ENCODE results near the gene TAF8.

- TF ChIP-seq L3MBTL2 (conservative IDR thresholded peaks at IDR 0.05), result no peak
- no peak for TF ChIP-seq BHLHE40 (IDR thresholded peaks at IDR 0.05; ENCODE audit: borderline replicate concordance)
- no peak for TF ChIP-seq SUZ12 (IDR thresholded peaks at IDR 0.05)
- no peak for TF ChIP-seq TARDBP (IDR thresholded peaks at IDR 0.05)
- TF ChIP-seq SP1 (IDR thresholded peaks at IDR 0.05), result no peak
- TF ChIP-seq LEF1 (IDR thresholded peaks at IDR 0.05; ENCODE audit: borderline replicate concordance), result no peak
- no peak for TF ChIP-seq PKNOX1 (IDR thresholded peaks at IDR 0.05)
- no peak for TF ChIP-seq NFRKB (IDR thresholded peaks at IDR 0.05)
- no peak for TF ChIP-seq ARNT (IDR thresholded peaks at IDR 0.05)
These were observed 29.7 kb downstream of the TAF8 start for GRCh38 chr6:42079941-42080464.
